Mesendoderm (in vitro differentiated cells): ENCODE data around the gene LCA5.
"Not testable (repeated sequence)": the region's sequence is repeated elsewhere in the genome, so short reads cannot be mapped to it uniquely, and the experiment has no call there.

Source experiments
- DNase-seq: peaks from one replicate; pipeline ENCODE4 v3.0.0; 2013
- H2AK5ac ChIP-seq: 2 replicates; pipeline ENCODE4 v1.6.1; 2013; ENCODE audit warnings: low read length, inconsistent platforms
- H2BK120ac ChIP-seq: 2 replicates; pipeline ENCODE4 v1.6.1; 2013; ENCODE audit warnings: low read depth, mild to moderate bottlenecking, low read length, moderate library complexity, mixed read lengths
- H2BK15ac ChIP-seq: replicated peaks from 2 replicates; pipeline ENCODE4 v1.6.1; 2013; ENCODE audit warnings: low read depth, mild to moderate bottlenecking, moderate library complexity
- H2BK5ac ChIP-seq: 2 replicates; pipeline ENCODE4 v1.6.1; 2013; ENCODE audit warnings: low read length, inconsistent platforms
- H3K18ac ChIP-seq: 2 replicates; pipeline ENCODE4 v1.6.1; 2013; ENCODE audit warnings: mild to moderate bottlenecking, low read length, mixed read lengths
- H3K23ac ChIP-seq: one replicate; pipeline ENCODE4 v1.6.1; 2013; ENCODE audit warnings: low read length
- H3K27ac ChIP-seq: 2 replicates; pipeline ENCODE4 v1.5.1; 2013; ENCODE audit warnings: low read depth, mild to moderate bottlenecking, inconsistent platforms, low read length, moderate library complexity
- H3K27me3 ChIP-seq: 2 replicates; pipeline ENCODE4 v1.6.1; 2013; ENCODE audit warnings: low read length, control low read depth, mild to moderate bottlenecking, inconsistent platforms; ENCODE audit not compliant: insufficient read depth, poor library complexity
- H3K36me3 ChIP-seq: 2 replicates; pipeline ENCODE4 v1.6.1; 2013; ENCODE audit warnings: low read length, inconsistent platforms; ENCODE audit not compliant: control insufficient read depth, insufficient read depth
- H3K4ac ChIP-seq: one replicate; pipeline ENCODE4 v1.6.1; 2013; ENCODE audit warnings: low read depth, mild to moderate bottlenecking, low read length, moderate library complexity
- H3K4me1 ChIP-seq: 2 replicates; pipeline ENCODE4 v1.6.1; 2013; ENCODE audit warnings: low read depth, low read length, inconsistent platforms; ENCODE audit not compliant: control insufficient read depth
- H3K4me2 ChIP-seq: 2 replicates; pipeline ENCODE4 v1.6.1; 2013; ENCODE audit warnings: low read length
- H3K4me3 ChIP-seq: 2 replicates; pipeline ENCODE4 v1.5.1; 2013; ENCODE audit warnings: mild to moderate bottlenecking, low read length
- H3K56ac ChIP-seq: one replicate; pipeline ENCODE4 v1.6.1; 2013; ENCODE audit warnings: low read length
- H3K79me1 ChIP-seq: 2 replicates; pipeline ENCODE4 v1.6.1; 2013; ENCODE audit warnings: low read length, inconsistent platforms
- H3K79me2 ChIP-seq: 2 replicates; pipeline ENCODE4 v1.6.1; 2013; ENCODE audit warnings: mild to moderate bottlenecking, low read length; ENCODE audit not compliant: control insufficient read depth, insufficient read depth
- H3K9ac ChIP-seq: 2 replicates; pipeline ENCODE4 v1.6.1; 2013; ENCODE audit warnings: low read length, inconsistent platforms
- H4K5ac ChIP-seq: one replicate; pipeline ENCODE4 v1.6.1; 2013; ENCODE audit warnings: low read length
- H4K8ac ChIP-seq: one replicate; pipeline ENCODE4 v1.6.1; 2013; ENCODE audit warnings: low read depth, mild to moderate bottlenecking, control low read depth, low read length, moderate library complexity
- WGBS: extraction: QIAGEN DNeasy Blood & Tissue Kit; methylation state at CpG from one replicate; pipeline ENCODE4 v1.1.7; 2013; ENCODE audit warnings: low lambda C conversion rate, missing lambda C conversion rate; ENCODE audit not compliant: insufficient coverage; ENCODE audit errors: extremely low coverage; 5-methylcytosine and 5-hydroxymethylcytosine counted together

LCA5 gene

DNA sequence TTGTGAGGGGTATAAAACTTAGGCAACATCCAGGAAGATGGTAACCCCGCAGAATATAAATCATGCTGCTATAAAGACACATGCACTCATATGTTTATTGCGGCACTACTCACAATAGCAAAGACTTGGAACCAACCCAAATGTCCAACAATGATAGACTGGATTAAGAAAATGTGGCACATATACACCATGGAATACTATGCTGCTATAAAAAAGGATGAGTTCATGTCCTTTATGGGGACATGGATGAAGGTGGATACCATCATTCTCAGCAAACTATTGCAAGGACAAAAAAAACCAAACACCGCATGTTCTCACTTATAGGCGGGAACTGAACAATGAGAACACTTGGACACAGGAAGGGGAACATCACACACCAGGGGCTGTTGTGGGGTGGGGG is 7.7 kb downstream of the LCA5 start:
- H3K56ac ChIP-seq, H3K27ac ChIP-seq, H3K4me1 ChIP-seq, H3K79me1 ChIP-seq, H3K36me3 ChIP-seq, H3K4me2 ChIP-seq, H2BK15ac ChIP-seq, H3K27me3 ChIP-seq, H3K18ac ChIP-seq, H3K79me2 ChIP-seq, H4K8ac ChIP-seq, DNase-seq, H2BK5ac ChIP-seq, H3K9ac ChIP-seq, H4K5ac ChIP-seq, H2BK120ac ChIP-seq, H3K4me3 ChIP-seq, H2AK5ac ChIP-seq, H3K4ac ChIP-seq, H3K23ac ChIP-seq: not testable (repeated sequence)
- WGBS = no CpG with 5 or more reads among the region's 4 CpGs

DNA sequence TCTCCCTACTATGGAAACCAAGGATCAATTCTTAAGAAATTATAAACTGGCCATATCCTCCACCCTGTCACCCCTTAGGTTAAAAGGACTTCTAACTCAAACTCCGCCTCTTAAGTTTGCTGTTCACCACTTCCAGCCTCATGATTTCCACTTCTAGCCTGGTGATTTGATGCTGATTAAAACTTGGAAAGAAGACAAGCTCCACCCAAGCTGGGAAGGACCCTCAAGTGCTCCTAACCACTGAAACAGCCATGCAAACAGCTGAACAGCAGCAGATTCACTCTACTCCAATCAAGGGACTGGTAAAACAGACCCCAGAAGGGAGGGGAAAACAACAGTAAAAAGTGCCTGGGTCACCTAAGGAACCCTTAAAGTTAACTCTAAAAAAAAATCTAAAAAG is 10.3 kb downstream of the LCA5 start:
- no peak for DNase-seq
- Histone ChIP-seq H3K27me3 (no peaks in the 10 kb centered on the region), H3K4ac (no peak overlapping the region), H3K4me1 (peaks cover 3% of the 10 kb centered on the region), H3K4me3 (no peak overlapping the region), H2AK5ac (no peak overlapping the region), H3K9ac (no peak overlapping the region), H3K4me2 (no peak overlapping the region), H4K5ac (no peak overlapping the region), H3K23ac (no peak overlapping the region), H3K36me3 (no peaks in the 10 kb centered on the region), H4K8ac (no peak overlapping the region), H3K56ac (no peak overlapping the region), H3K18ac (no peak overlapping the region), H2BK120ac (no peak overlapping the region), H2BK15ac (no peak overlapping the region), H3K79me1 (peaks cover 2% of the 10 kb centered on the region), H3K27ac (no peak overlapping the region), H3K79me2 (no peaks in the 10 kb centered on the region), H2BK5ac (no peak overlapping the region)
- WGBS = no CpG with 5 or more reads among the region's 1 CpG

DNA sequence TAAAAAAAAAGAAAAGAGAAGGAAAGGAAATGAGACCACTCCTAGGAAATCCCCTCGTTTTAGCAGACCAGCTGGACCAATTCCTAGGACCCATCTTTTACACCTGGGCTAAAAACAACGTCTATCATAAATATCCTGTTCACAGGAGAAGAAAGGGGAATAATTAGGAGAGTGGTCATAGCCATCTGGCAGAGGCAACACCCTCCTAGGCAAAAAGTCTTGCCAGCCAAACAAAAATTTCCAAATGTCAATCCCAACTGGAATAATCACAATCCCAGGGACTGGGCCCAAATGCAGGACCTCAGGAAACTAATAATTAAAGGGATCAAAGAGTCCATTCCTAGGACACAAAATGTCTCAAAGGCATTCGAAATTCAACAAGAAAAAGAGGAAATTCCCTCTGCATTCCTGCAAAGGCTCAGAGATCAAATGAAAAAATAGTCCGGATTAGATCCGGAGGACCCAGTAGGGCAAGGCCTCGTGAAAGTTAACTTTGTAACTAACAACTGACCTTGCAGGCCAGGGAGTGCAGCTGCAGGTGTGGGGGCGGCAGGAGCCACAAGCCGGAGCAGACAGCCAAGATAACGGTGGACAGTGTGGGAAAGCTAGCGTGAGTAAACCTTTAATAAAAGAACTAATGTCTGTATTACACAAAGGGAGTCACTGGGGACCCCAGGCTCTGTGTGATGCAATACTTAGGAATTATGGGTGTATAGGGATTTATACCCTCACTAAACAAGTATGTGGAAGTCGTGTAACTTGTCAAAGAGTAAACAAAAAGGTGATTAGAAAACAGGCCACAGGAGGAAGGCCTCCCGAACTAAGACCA is 11.7 kb downstream of the LCA5 start:
- no peak overlapping the region for H3K23ac ChIP-seq
- H3K79me2 ChIP-seq = no peaks in the 10 kb centered on the region
- no peak overlapping the region for H3K56ac ChIP-seq
- peak overlapping the region; percentile 24 for H2BK120ac ChIP-seq
- no peak overlapping the region for H2BK15ac ChIP-seq
- no peaks in the 10 kb centered on the region for H3K4me1 ChIP-seq
- no peak overlapping the region for H2AK5ac ChIP-seq
- no peaks in the 10 kb centered on the region for H3K27me3 ChIP-seq
- no peak overlapping the region for H3K27ac ChIP-seq
- no peaks in the 10 kb centered on the region for H3K36me3 ChIP-seq
- no peak overlapping the region for H3K9ac ChIP-seq
- H4K5ac ChIP-seq = no peak overlapping the region
- peak overlapping the region; percentile 70 for H3K4ac ChIP-seq
- H3K18ac ChIP-seq = peak overlapping the region; percentile 75
- WGBS = no CpG with 5 or more reads among the region's 12 CpGs
- H3K4me3 ChIP-seq = no peak overlapping the region
- no peaks in the 10 kb centered on the region for H3K79me1 ChIP-seq
- H2BK5ac ChIP-seq = no peak overlapping the region
- DNase-seq = peak; percentile 35
- no peak overlapping the region for H4K8ac ChIP-seq
- H3K4me2 ChIP-seq = no peak overlapping the region

DNA sequence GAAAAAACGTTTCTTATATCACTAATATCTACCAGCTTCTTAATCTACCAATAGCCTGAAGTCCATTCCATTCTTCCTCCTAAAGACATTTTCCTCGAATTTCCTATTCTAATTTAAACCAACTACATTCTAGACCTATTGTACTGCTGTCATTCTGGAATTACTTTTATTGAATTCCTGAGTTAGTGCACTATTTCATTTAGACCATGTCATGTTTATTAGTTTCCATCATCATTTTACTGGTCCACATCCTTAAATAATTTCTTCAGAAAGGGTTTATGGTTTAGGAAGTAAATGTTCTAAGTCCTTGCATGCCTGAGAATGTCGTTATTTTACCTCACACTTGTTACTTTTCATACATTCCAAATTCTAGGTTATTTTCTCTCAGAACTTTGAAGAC is 13.2 kb downstream of the LCA5 start:
- H2BK120ac ChIP-seq = no peak overlapping the region
- no peak overlapping the region for H4K8ac ChIP-seq
- no peak overlapping the region for H3K4me2 ChIP-seq
- H3K27ac ChIP-seq = no peak overlapping the region
- no peaks in the 10 kb centered on the region for H3K4me1 ChIP-seq
- H3K18ac ChIP-seq = no peak overlapping the region
- H3K79me2 ChIP-seq = no peaks in the 10 kb centered on the region
- H3K9ac ChIP-seq = no peak overlapping the region
- H3K23ac ChIP-seq = no peak overlapping the region
- H3K4me3 ChIP-seq = no peak overlapping the region
- no peak overlapping the region for H2BK15ac ChIP-seq
- DNase-seq = no peak
- H3K36me3 ChIP-seq = no peaks in the 10 kb centered on the region
- H3K56ac ChIP-seq = no peak overlapping the region
- no peak overlapping the region for H4K5ac ChIP-seq
- no peak overlapping the region for H2AK5ac ChIP-seq
- H2BK5ac ChIP-seq = no peak overlapping the region
- 100% methylated on average over 1 of the region's 3 CpGs for WGBS
- no peak overlapping the region for H3K4ac ChIP-seq
- H3K79me1 ChIP-seq = no peaks in the 10 kb centered on the region
- no peaks in the 10 kb centered on the region for H3K27me3 ChIP-seq

DNA sequence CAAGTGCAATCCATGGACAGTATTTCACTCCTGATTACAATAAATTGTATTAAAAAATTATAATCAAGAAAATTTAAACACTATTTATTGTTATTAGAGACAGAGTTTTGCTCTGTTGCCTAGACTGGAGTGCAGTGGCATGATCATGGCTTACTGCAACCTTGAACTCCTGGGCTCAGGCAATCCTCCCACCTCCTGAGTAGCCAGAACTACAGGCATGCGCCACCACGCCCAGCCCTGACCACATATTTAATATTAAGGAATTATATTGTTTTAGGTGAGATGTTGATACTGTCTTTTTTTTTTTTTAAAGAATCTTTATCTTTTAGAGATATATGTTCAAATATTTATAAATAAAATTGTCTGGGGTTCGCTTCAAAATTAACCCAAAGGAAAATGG is 14.6 kb downstream of the LCA5 start:
- no peak overlapping the region for H2BK15ac ChIP-seq
- no peak overlapping the region for H2AK5ac ChIP-seq
- no peak overlapping the region for H3K23ac ChIP-seq
- no peak overlapping the region for H3K4me3 ChIP-seq
- H3K4me1 ChIP-seq = no peaks in the 10 kb centered on the region
- no peak overlapping the region for H3K27ac ChIP-seq
- no peaks in the 10 kb centered on the region for H3K79me1 ChIP-seq
- no CpG with 5 or more reads among the region's 3 CpGs for WGBS
- DNase-seq = no peak
- no peak overlapping the region for H3K56ac ChIP-seq
- no peak overlapping the region for H2BK5ac ChIP-seq
- H3K4ac ChIP-seq = no peak overlapping the region
- no peak overlapping the region for H2BK120ac ChIP-seq
- no peak overlapping the region for H4K8ac ChIP-seq
- no peak overlapping the region for H3K9ac ChIP-seq
- no peaks in the 10 kb centered on the region for H3K36me3 ChIP-seq
- no peak overlapping the region for H4K5ac ChIP-seq
- H3K4me2 ChIP-seq = no peak overlapping the region
- no peak overlapping the region for H3K18ac ChIP-seq
- no peaks in the 10 kb centered on the region for H3K79me2 ChIP-seq
- H3K27me3 ChIP-seq = no peaks in the 10 kb centered on the region

DNA sequence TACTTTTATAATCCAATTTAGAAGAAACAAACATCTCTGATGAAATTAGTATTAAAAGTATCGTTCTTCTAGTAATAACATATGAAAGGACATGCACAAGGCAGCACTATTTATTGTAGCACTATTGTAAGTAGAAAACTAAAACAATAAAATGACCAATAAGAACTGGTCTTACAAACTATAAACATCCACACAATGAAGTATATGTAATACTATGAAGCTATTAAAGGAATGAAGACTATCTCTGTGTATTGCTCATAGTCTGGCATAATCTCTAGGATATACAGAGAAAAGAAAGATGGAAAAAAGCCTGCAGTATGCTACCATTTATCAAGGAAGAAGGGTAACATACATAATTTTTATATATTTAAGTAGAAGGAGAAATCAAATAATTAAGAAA is 16.7 kb downstream of the LCA5 start:
- H4K8ac ChIP-seq = no peak overlapping the region
- H3K4ac ChIP-seq = no peak overlapping the region
- no peak overlapping the region for H3K23ac ChIP-seq
- no peak overlapping the region for H3K27ac ChIP-seq
- H3K4me1 ChIP-seq = no peaks in the 10 kb centered on the region
- H3K36me3 ChIP-seq = no peaks in the 10 kb centered on the region
- no peak overlapping the region for H2BK5ac ChIP-seq
- H2BK120ac ChIP-seq = no peak overlapping the region
- H3K56ac ChIP-seq = no peak overlapping the region
- H3K9ac ChIP-seq = no peak overlapping the region
- H3K18ac ChIP-seq = no peak overlapping the region
- H3K27me3 ChIP-seq = no peaks in the 10 kb centered on the region
- no peak overlapping the region for H2BK15ac ChIP-seq
- H4K5ac ChIP-seq = no peak overlapping the region
- WGBS = no CpG with 5 or more reads among the region's 1 CpG
- H3K79me1 ChIP-seq = no peaks in the 10 kb centered on the region
- no peak for DNase-seq
- H3K4me2 ChIP-seq = no peak overlapping the region
- H3K4me3 ChIP-seq = no peak overlapping the region
- no peaks in the 10 kb centered on the region for H3K79me2 ChIP-seq
- H2AK5ac ChIP-seq = no peak overlapping the region
